ENCODE data around the gene CHIA. TPM values are rescaled to one million over a fixed set of nuclear protein-coding genes. Genes with fewer than 3 reads are reported as not detected.
"Not testable (repeated sequence)": the region's sequence is repeated elsewhere in the genome, so short reads cannot be mapped to it uniquely, and the experiment has no call there.

The CHIA gene
- polyA plus RNA-seq, 1 experiment, result not detected

DNA sequence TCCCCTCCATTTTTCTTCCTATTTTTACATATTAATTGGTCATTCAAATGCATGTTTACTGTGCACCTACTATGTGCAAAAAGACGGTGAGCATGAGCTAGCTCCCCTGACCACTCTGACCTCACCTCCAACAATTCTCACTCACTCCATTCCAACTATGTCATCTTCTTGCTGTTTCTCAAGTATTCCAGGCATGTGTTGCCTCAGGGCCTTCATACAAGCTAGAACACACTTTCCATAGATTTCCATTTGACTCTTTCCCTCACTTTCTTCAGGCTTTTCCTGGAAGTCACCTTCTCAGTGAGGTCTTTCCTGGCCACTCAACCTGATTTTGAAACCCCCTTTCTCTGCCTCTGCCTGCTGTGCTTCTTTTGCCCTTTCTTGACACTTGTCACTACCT, 32.6 kb downstream of the CHIA start:
- CTCF ChIA-PET, result interaction anchor here (1.4 kb wide), 1 partner anchor 10 kb away, joined by 3 read pairs; no protein-coding TSS in a partner anchor
- TF ChIP-seq, protein P1, sequence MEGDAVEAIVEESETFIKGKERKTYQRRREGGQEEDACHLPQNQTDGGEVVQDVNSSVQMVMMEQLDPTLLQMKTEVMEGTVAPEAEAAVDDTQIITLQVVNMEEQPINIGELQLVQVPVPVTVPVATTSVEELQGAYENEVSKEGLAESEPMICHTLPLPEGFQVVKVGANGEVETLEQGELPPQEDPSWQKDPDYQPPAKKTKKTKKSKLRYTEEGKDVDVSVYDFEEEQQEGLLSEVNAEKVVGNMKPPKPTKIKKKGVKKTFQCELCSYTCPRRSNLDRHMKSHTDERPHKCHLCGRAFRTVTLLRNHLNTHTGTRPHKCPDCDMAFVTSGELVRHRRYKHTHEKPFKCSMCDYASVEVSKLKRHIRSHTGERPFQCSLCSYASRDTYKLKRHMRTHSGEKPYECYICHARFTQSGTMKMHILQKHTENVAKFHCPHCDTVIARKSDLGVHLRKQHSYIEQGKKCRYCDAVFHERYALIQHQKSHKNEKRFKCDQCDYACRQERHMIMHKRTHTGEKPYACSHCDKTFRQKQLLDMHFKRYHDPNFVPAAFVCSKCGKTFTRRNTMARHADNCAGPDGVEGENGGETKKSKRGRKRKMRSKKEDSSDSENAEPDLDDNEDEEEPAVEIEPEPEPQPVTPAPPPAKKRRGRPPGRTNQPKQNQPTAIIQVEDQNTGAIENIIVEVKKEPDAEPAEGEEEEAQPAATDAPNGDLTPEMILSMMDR (IDR thresholded peaks at IDR 0.05; ENCODE audit: low read depth, low read length), result no peak
- no peak for DNase-seq (ENCODE audit: low read depth, low spot score)

DNA sequence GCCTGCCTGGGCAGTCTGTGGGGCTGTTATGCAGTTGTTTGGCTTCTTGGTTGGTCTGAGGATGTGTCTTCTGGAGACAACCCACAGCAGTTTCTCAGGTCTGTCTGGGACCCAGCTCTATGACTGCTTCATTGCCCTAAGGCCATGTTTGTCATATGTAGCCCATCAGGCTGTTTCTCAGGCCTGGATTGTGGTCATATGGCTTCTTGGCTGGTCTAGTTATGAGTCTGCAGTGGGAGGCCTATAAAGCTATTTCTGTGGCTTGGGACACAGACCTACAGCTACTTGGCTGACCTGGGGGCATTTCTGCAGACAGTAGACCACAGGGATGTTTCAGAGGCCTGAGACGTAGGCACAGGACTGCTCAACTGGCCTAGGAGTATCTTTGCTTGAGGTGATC, 41.5 kb downstream of the CHIA start:
- TF ChIP-seq, protein P1 (IDR thresholded peaks at IDR 0.05; ENCODE audit: low read depth, low read length), result no peak
- Histone ChIP-seq H3K27me3 (ENCODE audit: control insufficient read depth, insufficient read depth, low read length) (peaks cover 4% of the 10 kb centered on the region), H3K9me3 (ENCODE audit: control insufficient read depth, insufficient read depth, low read length) (no peaks in the 10 kb centered on the region), H3K27ac (ENCODE audit: low read depth, low read length) (no peak overlapping the region), H3K4me3 (ENCODE audit: low read depth, low read length) (no peak overlapping the region)
- ChIA-PET CTCF (interaction anchor here (0.9 to 3.6 kb wide), 2 partner anchors 109 to 302 kb away, joined by 4 to 30 read pairs; no protein-coding TSS in a partner anchor), POLR2A (no interaction called here)
- DNase-seq (ENCODE audit: low read depth, low spot score), result no peak

More for the DNA sequence above, 32.6 kb downstream of the CHIA start:
- POLR2A ChIA-PET, result no interaction called here
- peaks cover 4% of the 10 kb centered on the region for H3K27me3 ChIP-seq (ENCODE audit: control insufficient read depth, insufficient read depth, low read length)
- no peaks in the 10 kb centered on the region for H3K9me3 ChIP-seq (ENCODE audit: control insufficient read depth, insufficient read depth, low read length)
- no peak overlapping the region for H3K27ac ChIP-seq (ENCODE audit: low read depth, low read length)
- H3K4me3 ChIP-seq (ENCODE audit: low read depth, low read length), result no peak overlapping the region

- TF ChIP-seq, protein P1 (IDR thresholded peaks at IDR 0.05; ENCODE audit: low read depth, low read length), result peak; percentile 68
- peak; percentile 11 for DNase-seq (ENCODE audit: low read depth, low spot score)
- H3K27me3 ChIP-seq (ENCODE audit: control insufficient read depth, insufficient read depth, low read length), result peaks cover 4% of the 10 kb centered on the region
- H3K9me3 ChIP-seq (ENCODE audit: control insufficient read depth, insufficient read depth, low read length), result no peaks in the 10 kb centered on the region
- H3K27ac ChIP-seq (ENCODE audit: low read depth, low read length), result no peak overlapping the region
- CTCF ChIA-PET, result interaction anchor here (0.7 to 3.6 kb wide), 14 partner anchors 9 to 551 kb away, joined by 3 to 30 read pairs (median 5); no protein-coding TSS in a partner anchor
- POLR2A ChIA-PET, result no interaction called here
- H3K4me3 ChIP-seq (ENCODE audit: low read depth, low read length), result no peak overlapping the region
These were observed 43.5 kb downstream of the CHIA start for GRCh38 chr1:111334169-111334568.

DNA sequence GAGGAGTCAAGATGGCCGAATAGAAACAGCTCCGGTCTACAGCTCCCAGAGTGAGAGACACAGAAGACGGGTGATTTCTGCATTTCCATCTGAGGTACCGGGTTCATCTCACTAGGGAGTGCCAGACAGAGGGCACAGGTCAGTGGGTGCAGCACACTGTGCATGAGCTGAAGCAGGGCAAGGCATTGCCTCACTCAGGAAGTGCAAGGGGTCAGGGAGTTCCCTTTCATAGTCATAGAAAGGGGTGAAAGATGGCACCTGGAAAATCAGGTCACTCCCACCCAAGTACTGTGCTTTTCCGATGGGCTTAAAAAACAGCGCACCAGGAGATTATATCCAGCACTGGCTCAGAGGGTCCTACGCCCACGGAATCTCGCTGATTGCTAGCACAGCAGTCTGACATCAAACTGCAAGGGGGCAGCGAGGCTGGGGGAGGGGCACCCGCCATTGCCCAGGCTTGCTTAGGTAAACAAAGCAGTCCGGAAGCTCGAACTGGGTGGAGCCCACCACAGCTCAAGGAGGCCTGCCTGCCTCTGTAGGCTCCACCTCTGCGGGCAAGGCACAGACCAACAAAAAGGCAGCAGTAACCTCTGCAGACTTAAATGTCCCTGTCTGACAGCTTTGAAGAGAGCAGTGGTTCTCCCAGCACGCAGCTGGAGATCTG, 44.7 kb downstream of the CHIA start:
- H3K9me3 ChIP-seq (ENCODE audit: control insufficient read depth, insufficient read depth, low read length); H3K27me3 ChIP-seq (ENCODE audit: control insufficient read depth, insufficient read depth, low read length); H3K27ac ChIP-seq (ENCODE audit: low read depth, low read length); H3K4me3 ChIP-seq (ENCODE audit: low read depth, low read length); DNase-seq (ENCODE audit: low read depth, low spot score); POLR2A ChIA-PET: not testable (repeated sequence)
- CTCF ChIA-PET, result interaction anchor here (0.6 to 3.6 kb wide), 3 partner anchors 112 to 305 kb away, joined by 3 to 30 read pairs (median 25); no protein-coding TSS in a partner anchor

GRCh38 chr1:111338849-111339248, 48.2 kb downstream of the CHIA start:
- H3K27ac ChIP-seq (ENCODE audit: low read depth, low read length); POLR2A ChIA-PET; H3K4me3 ChIP-seq (ENCODE audit: low read depth, low read length); H3K9me3 ChIP-seq (ENCODE audit: control insufficient read depth, insufficient read depth, low read length); H3K27me3 ChIP-seq (ENCODE audit: control insufficient read depth, insufficient read depth, low read length); CTCF ChIA-PET; DNase-seq (ENCODE audit: low read depth, low spot score): not testable (repeated sequence)
